ENCODE results near the gene BFSP1. TPM values are rescaled to one million over a fixed set of nuclear protein-coding genes. Genes with fewer than 3 reads are reported as not detected.

The BFSP1 gene
- total and polyA plus RNA-seq, 3 donors from 2014 or later: 7.4 to 11.3 (median 10.7) TPM

GRCh38 chr20:17448071-17448470 lies 83.1 kb downstream of the BFSP1 start:
- intact Hi-C loops (cut with DNase I; ENCODE audit: low total_unique reads): no loop called here
- no peak for DNase-seq
- no peak overlapping the region for H3K27ac ChIP-seq
- no peaks in the 10 kb centered on the region for H3K36me3 ChIP-seq (ENCODE audit: low read depth, missing control alignments)
- no peak overlapping the region for H3K4me3 ChIP-seq
- H3K27me3 ChIP-seq: no peaks in the 10 kb centered on the region
- H3K4me1 ChIP-seq: no peaks in the 10 kb centered on the region
- H3K9me3 ChIP-seq: no peaks in the 10 kb centered on the region
- TF ChIP-seq POLR2A (IDR thresholded peaks at IDR 0.05): no peak
- TF ChIP-seq, protein P1, sequence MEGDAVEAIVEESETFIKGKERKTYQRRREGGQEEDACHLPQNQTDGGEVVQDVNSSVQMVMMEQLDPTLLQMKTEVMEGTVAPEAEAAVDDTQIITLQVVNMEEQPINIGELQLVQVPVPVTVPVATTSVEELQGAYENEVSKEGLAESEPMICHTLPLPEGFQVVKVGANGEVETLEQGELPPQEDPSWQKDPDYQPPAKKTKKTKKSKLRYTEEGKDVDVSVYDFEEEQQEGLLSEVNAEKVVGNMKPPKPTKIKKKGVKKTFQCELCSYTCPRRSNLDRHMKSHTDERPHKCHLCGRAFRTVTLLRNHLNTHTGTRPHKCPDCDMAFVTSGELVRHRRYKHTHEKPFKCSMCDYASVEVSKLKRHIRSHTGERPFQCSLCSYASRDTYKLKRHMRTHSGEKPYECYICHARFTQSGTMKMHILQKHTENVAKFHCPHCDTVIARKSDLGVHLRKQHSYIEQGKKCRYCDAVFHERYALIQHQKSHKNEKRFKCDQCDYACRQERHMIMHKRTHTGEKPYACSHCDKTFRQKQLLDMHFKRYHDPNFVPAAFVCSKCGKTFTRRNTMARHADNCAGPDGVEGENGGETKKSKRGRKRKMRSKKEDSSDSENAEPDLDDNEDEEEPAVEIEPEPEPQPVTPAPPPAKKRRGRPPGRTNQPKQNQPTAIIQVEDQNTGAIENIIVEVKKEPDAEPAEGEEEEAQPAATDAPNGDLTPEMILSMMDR (IDR thresholded peaks at IDR 0.05): no peak
- WGBS, 2 donors: 94 to 96% methylated on average over 2 of the region's 2 CpGs

DNA sequence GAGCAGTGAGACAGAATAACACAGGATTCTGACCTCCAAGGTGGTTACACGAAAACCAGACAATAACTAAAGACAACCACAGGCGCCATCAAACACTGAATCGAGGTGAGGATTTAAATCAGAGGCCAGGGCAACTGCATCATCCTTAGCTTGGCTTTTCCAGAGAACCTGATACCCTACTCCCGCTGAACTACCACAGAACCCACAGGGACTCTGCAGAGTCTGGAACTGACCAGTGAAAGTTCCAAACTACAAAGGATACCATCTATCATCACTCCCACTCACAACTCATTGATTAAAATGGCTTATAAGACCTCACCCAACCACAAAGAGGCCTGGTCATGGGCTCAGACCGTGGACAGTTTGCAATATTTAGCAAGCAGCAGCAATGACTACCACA lies 85.0 kb downstream of the BFSP1 start:
- 88 to 93% methylated on average over 5 of the region's 5 CpGs for WGBS, 2 donors
- no peak for DNase-seq
- TF ChIP-seq POLR2A (IDR thresholded peaks at IDR 0.05): no peak
- TF ChIP-seq, protein P1 (IDR thresholded peaks at IDR 0.05): no peak
- Histone ChIP-seq H3K36me3 (ENCODE audit: low read depth, missing control alignments) (no peaks in the 10 kb centered on the region), H3K27ac (no peak overlapping the region), H3K4me1 (no peaks in the 10 kb centered on the region), H3K27me3 (no peaks in the 10 kb centered on the region), H3K4me3 (no peak overlapping the region), H3K9me3 (no peaks in the 10 kb centered on the region)
- intact Hi-C loops (cut with DNase I; ENCODE audit: low total_unique reads): no loop called here

- 35 to 67% methylated on average over 13 of the region's 13 CpGs for WGBS, 2 donors
- no peaks in the 10 kb centered on the region for H3K4me1 ChIP-seq
- no peak overlapping the region for H3K27ac ChIP-seq
- intact Hi-C loops (cut with DNase I; ENCODE audit: low total_unique reads): no loop called here
- TF ChIP-seq POLR2A (IDR thresholded peaks at IDR 0.05): no peak
- TF ChIP-seq, protein P1 (IDR thresholded peaks at IDR 0.05): no peak
- H3K27me3 ChIP-seq: no peaks in the 10 kb centered on the region
- H3K36me3 ChIP-seq (ENCODE audit: low read depth, missing control alignments): no peaks in the 10 kb centered on the region
- H3K4me3 ChIP-seq: no peak overlapping the region
- no peak for DNase-seq
- no peaks in the 10 kb centered on the region for H3K9me3 ChIP-seq
Observed at GRCh38 chr20:17445543-17445942, 85.6 kb downstream of the BFSP1 start.

DNA sequence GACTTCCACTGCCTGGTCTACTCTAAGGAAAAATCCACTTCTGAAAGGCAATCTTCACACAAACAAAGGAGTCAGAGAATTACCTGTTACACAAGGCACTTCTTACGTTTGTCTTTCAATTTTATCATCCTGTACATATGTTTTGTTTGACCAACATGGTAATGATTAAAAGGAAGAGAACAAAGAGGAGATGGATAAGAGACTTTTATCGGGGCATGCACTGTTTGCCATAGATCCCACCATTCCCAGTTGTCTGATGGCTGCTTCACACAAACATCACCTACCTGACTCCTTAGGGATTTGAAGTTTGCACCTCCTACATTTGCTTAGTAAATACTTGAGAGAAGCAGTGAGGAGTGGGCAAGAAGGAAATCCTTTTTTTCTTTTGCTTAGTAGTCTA lies 87.1 kb downstream of the BFSP1 start:
- Histone ChIP-seq H3K4me1 (no peaks in the 10 kb centered on the region), H3K27ac (no peak overlapping the region), H3K36me3 (ENCODE audit: low read depth, missing control alignments) (no peaks in the 10 kb centered on the region), H3K27me3 (no peaks in the 10 kb centered on the region), H3K9me3 (no peaks in the 10 kb centered on the region), H3K4me3 (no peak overlapping the region)
- 68 to 76% methylated on average over 2 of the region's 2 CpGs for WGBS, 2 donors
- intact Hi-C loops (cut with DNase I; ENCODE audit: low total_unique reads): no loop called here
- no peak for DNase-seq
- TF ChIP-seq, protein P1 (IDR thresholded peaks at IDR 0.05): no peak
- no peak for TF ChIP-seq POLR2A (IDR thresholded peaks at IDR 0.05)

Other genes with a start within 250 kb of the BFSP1 start
- gene DSTN, start 38.7 kb upstream of the BFSP1 start, total RNA-seq: 100 to 1,000 TPM; 121 to 148 TPM
- 301 TPM for gene DSTN, start 38.7 kb upstream of the BFSP1 start, polyA plus RNA-seq (ENCODE audit: insufficient read depth, low read depth, low replicate concordance)
- 100 to 1,000 TPM; 144 to 146 TPM for gene RRBP1, start 150.9 kb upstream of the BFSP1 start, total RNA-seq
- 93.8 TPM for gene RRBP1, start 150.9 kb upstream of the BFSP1 start, polyA plus RNA-seq (ENCODE audit: insufficient read depth, low read depth, low replicate concordance)
- gene BANF2, start 168.6 kb upstream of the BFSP1 start, total RNA-seq: 10 to 100 TPM; 29.5 to 60.2 TPM
- gene BANF2, start 168.6 kb upstream of the BFSP1 start, polyA plus RNA-seq (ENCODE audit: insufficient read depth, low read depth, low replicate concordance): 133 TPM